ENCODE results near the gene KCNQ1. TPM values are rescaled to one million over a fixed set of nuclear protein-coding genes. Genes with fewer than 3 reads are reported as not detected.

Gene KCNQ1
- total and polyA plus RNA-seq, 2 donors (not counting 1 experiment from before 2014, with no cell fraction given), result not detected

DNA sequence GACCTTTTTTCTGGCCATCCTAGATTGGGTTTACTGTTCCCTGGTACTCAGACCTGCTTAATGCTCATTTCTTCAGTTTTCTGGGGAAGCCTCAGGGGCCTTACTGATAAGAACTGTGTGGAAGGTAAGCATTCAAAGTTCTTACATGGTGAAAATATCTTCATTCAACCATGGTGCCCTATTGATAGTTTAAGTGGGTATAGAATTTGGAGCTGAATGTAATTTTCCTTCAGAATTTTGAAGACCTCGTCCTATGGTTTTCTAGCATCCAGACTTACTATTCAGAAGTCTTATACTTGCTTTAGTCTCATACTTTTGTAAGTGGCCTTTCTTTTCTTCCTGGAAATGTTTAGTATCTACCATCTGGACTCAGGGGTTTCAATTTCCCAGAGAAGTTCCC lies 365.0 kb downstream of the KCNQ1 start:
- Histone ChIP-seq H3K27ac (ENCODE audit: insufficient read depth, low read length) (no peak overlapping the region), H4K20me1 (ENCODE audit: control insufficient read depth, extremely low read depth, insufficient read depth, low read length) (no peaks in the 10 kb centered on the region), H3K9me3 (ENCODE audit: control insufficient read depth, insufficient read depth, low read depth, low read length) (no peaks in the 10 kb centered on the region), H3K27me3 (ENCODE audit: control insufficient read depth, insufficient read depth, low read length) (peaks cover 20% of the 10 kb centered on the region), H2AFZ (ENCODE audit: low read length) (no peak overlapping the region), H3K4me3 (replicated peaks in 1 of 4; ENCODE audit: control extremely low read depth in 1 of 4, insufficient read depth in 1 of 4, low read depth in 3 of 4, low read length in 4 of 4) (no peak overlapping the region), H3K4me2 (ENCODE audit: extremely low read depth, insufficient read depth, low read length) (no peak overlapping the region), H3K36me3 (ENCODE audit: control insufficient read depth, insufficient read depth, low read length) (no peaks in the 10 kb centered on the region), H3K4me1 (ENCODE audit: control insufficient read depth, extremely low read depth, insufficient read depth, low read length) (peaks cover 5% of the 10 kb centered on the region), H3K79me2 (ENCODE audit: control insufficient read depth, insufficient read depth, low read length) (no peaks in the 10 kb centered on the region), H3K9ac (ENCODE audit: insufficient read depth, low read length) (no peak overlapping the region)
- TF ChIP-seq EZH2 (IDR thresholded peaks at IDR 0.05; ENCODE audit: low read length, missing control alignments), result no peak
- DNase-seq (ENCODE audit: low read depth in 2 of 2), result no peak

DNA sequence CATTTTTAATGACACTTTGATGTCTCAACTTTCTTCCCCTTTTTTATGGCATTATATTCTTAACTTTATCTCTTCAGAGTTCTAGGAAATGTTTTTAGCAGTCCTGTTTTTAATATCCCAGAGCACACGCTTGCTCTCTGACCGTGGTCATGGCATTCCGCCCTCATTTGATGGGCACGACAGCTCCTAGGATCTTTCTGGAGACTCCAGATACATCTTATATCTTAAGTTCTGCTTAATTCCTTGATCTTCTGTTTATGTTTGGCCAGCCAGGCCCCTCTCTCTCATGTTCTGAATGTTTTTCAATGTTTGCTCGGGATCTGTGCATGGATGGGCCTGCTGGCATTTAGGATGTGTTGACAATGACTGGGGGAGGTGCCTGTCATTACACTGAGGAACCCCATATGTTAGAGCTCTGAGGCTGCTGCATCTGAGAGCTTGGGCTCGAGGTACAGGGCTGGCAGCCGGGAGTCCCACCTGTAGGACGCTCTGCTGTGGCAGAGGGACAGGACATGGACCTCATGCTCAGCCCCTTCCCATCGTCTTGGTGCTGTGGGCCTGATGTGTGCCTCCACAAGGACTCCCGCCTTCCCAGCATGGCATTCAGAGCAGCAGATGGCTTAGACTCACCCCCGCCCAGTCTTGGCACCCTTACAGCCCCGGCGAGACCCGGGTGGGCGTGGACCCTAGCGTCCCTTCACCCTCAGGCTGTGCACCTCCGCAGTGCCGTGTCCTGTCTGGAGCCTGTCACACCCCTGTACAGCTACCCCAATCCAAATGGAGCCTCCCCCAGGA lies 365.8 kb downstream of the KCNQ1 start:
- Histone ChIP-seq H3K4me1 (ENCODE audit: control insufficient read depth, extremely low read depth, insufficient read depth, low read length) (peaks cover 5% of the 10 kb centered on the region), H3K9ac (ENCODE audit: insufficient read depth, low read length) (no peak overlapping the region), H3K4me3 (replicated peaks in 1 of 4; ENCODE audit: control extremely low read depth in 1 of 4, insufficient read depth in 1 of 4, low read depth in 3 of 4, low read length in 4 of 4) (no peak overlapping the region), H3K36me3 (ENCODE audit: control insufficient read depth, insufficient read depth, low read length) (no peaks in the 10 kb centered on the region), H4K20me1 (ENCODE audit: control insufficient read depth, extremely low read depth, insufficient read depth, low read length) (no peaks in the 10 kb centered on the region), H3K4me2 (ENCODE audit: extremely low read depth, insufficient read depth, low read length) (no peak overlapping the region), H3K27me3 (ENCODE audit: control insufficient read depth, insufficient read depth, low read length) (peaks cover 18% of the 10 kb centered on the region), H2AFZ (ENCODE audit: low read length) (no peak overlapping the region), H3K9me3 (ENCODE audit: control insufficient read depth, insufficient read depth, low read depth, low read length) (no peaks in the 10 kb centered on the region), H3K27ac (ENCODE audit: insufficient read depth, low read length) (no peak overlapping the region), H3K79me2 (ENCODE audit: control insufficient read depth, insufficient read depth, low read length) (no peaks in the 10 kb centered on the region)
- no peak for TF ChIP-seq EZH2 (IDR thresholded peaks at IDR 0.05; ENCODE audit: low read length, missing control alignments)
- DNase-seq (ENCODE audit: low read depth in 2 of 2), result no peak

DNA sequence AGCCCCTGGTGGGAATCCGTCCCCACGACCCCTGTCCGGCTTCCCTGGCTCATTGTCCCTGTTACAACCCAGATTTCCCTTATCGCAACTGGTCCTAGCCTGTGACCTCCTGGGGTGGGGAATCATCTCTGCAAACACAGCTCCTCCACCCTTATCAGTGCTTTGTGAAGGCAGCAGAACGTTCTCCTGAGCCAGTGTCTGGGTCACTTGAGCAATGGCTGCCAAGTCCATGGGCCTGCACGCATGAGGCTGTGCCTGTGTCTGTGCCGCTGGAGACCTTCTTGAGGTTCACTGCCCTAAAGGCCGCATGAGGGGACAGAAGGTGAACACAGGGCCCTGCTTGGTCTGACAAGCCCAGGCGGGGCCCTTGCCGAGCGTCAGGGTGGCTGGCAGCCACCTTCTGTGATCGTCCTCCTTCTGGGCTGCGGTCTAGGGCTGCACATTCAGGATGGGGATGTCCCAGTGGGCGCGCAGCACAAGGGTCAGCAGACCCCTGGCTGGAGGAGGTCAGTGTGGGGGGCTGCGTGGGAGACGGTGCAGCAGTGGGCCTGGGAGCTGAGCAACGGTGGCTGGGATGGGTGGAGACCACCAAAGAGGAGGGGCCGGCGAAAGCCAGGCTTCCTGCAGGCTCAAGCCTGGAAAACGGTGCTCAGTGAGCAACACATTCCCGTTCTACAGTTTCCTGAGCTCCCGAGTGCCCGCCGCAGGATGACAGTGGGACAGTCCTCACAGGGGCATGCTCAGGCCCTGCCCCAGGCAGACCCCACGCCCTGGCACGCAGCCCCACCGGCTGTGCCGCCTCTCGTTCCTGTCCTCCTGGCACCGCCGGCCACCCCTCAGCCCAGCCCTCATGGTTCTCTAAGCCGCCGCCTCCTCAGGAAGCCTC lies 366.6 kb downstream of the KCNQ1 start:
- Histone ChIP-seq H4K20me1 (ENCODE audit: control insufficient read depth, extremely low read depth, insufficient read depth, low read length) (no peaks in the 10 kb centered on the region), H3K36me3 (ENCODE audit: control insufficient read depth, insufficient read depth, low read length) (no peaks in the 10 kb centered on the region), H3K9me3 (ENCODE audit: control insufficient read depth, insufficient read depth, low read depth, low read length) (no peaks in the 10 kb centered on the region), H3K4me2 (ENCODE audit: extremely low read depth, insufficient read depth, low read length) (no peak overlapping the region), H3K79me2 (ENCODE audit: control insufficient read depth, insufficient read depth, low read length) (no peaks in the 10 kb centered on the region), H3K9ac (ENCODE audit: insufficient read depth, low read length) (no peak overlapping the region), H2AFZ (ENCODE audit: low read length) (no peak overlapping the region), H3K4me3 (replicated peaks in 1 of 4; ENCODE audit: control extremely low read depth in 1 of 4, insufficient read depth in 1 of 4, low read depth in 3 of 4, low read length in 4 of 4) (no peak overlapping the region), H3K4me1 (ENCODE audit: control insufficient read depth, extremely low read depth, insufficient read depth, low read length) (peaks cover 5% of the 10 kb centered on the region), H3K27ac (ENCODE audit: insufficient read depth, low read length) (no peak overlapping the region), H3K27me3 (ENCODE audit: control insufficient read depth, insufficient read depth, low read length) (peaks cover 14% of the 10 kb centered on the region)
- DNase-seq (ENCODE audit: low read depth in 2 of 2), result no peak
- no peak for TF ChIP-seq EZH2 (IDR thresholded peaks at IDR 0.05; ENCODE audit: low read length, missing control alignments)
- TF ChIP-seq CTCF (conservative IDR thresholded peaks at IDR 0.05 in 1 of 2, IDR thresholded peaks at IDR 0.05 in 1 of 2; ENCODE audit: low read depth in 1 of 2, low read length in 2 of 2), result no peak

Measured in fibroblast of lung (primary cell).